ENCODE results near the gene TANGO2. TPM values are rescaled to one million over a fixed set of nuclear protein-coding genes. Genes with fewer than 3 reads are reported as not detected.

Gene TANGO2
- total RNA-seq, 1 donor from 2014 or later, result 10.0 TPM

- Mint-ChIP-seq H3K36me3 (no peaks in the 10 kb centered on the region), H3K27ac (no peak overlapping the region), H3K4me1 (peaks cover 22% of the 10 kb centered on the region), H3K27me3 (ENCODE audit: insufficient read depth, low read depth) (peaks cover 29% of the 10 kb centered on the region), H3K4me3 (peak overlapping the region; percentile 90), H3K9me3 (no peaks in the 10 kb centered on the region)
- H3K79me2 ChIP-seq (ENCODE audit: low read depth), result no peaks in the 10 kb centered on the region
- peaks cover 31% of the 10 kb centered on the region for H4K20me1 ChIP-seq (ENCODE audit: low read depth)
- no peaks in the 10 kb centered on the region for H3K36me3 ChIP-seq
- H3K4me1 ChIP-seq, result peaks cover 11% of the 10 kb centered on the region
- peaks cover 81% of the 10 kb centered on the region for H3K27me3 ChIP-seq
- no peaks in the 10 kb centered on the region for H3K9me3 ChIP-seq (ENCODE audit: low read depth)
- H3K4me2 ChIP-seq, result no peak overlapping the region
- no peak overlapping the region for H3K4me3 ChIP-seq
- no peak overlapping the region for H3K9ac ChIP-seq
- H2AFZ ChIP-seq (replicated peaks), result no peak overlapping the region
- H3K27ac ChIP-seq, result no peak overlapping the region
- H3F3A ChIP-seq (ENCODE audit: low read depth), result peaks cover 8% of the 10 kb centered on the region
- TF ChIP-seq EZH2phosphoT487 (IDR thresholded peaks at IDR 0.05) (no peak), EZH2 (IDR thresholded peaks at IDR 0.05) (no peak)
- TF ChIP-seq, protein P1, sequence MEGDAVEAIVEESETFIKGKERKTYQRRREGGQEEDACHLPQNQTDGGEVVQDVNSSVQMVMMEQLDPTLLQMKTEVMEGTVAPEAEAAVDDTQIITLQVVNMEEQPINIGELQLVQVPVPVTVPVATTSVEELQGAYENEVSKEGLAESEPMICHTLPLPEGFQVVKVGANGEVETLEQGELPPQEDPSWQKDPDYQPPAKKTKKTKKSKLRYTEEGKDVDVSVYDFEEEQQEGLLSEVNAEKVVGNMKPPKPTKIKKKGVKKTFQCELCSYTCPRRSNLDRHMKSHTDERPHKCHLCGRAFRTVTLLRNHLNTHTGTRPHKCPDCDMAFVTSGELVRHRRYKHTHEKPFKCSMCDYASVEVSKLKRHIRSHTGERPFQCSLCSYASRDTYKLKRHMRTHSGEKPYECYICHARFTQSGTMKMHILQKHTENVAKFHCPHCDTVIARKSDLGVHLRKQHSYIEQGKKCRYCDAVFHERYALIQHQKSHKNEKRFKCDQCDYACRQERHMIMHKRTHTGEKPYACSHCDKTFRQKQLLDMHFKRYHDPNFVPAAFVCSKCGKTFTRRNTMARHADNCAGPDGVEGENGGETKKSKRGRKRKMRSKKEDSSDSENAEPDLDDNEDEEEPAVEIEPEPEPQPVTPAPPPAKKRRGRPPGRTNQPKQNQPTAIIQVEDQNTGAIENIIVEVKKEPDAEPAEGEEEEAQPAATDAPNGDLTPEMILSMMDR (IDR thresholded peaks at IDR 0.05), result no peak
- DNase-seq (ENCODE audit: low spot score), result no peak
Observed at GRCh38 chr22:20018001-20018400, 2.9 kb upstream of the TANGO2 start.

DNA sequence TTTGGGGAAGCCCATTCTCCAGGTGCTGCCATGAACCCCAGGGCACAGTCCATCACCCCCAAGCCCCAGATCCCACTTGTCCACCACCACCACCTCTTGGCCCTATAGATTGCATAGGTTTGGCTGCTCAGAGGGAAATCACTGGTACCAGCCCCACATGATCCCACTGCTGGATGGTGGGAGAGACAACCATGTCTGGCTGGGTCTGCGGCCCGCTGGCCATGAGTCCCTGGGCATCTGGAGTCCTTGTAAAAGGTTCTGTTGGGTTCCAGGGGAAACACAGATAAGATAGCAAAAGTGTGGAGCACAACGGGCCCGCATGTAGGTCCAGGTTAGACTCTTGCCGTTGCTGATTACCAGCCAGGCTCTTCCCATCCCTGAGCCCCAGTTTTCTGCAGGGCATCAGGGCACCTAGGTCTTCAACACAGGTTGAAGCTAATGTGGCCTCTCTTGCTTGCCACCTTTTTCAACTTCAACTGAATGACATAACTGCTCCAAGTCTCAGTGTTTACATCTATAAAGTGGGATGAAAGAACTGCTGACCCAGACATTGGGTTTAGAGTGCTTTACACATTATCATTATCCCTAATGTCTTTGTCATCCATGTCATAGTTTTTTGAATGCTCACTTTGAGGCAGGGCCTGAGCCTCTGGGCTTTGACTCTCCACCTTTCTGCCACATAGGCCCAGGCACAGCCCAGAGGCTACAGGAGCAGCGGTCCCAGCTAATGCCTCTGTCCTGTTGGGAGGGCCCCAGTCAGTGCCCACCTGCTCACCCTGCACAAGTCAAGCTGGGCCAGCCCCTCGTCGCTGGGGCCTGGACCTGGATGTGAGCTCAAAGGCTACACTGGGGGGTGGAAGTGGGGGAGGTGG is 1.0 kb upstream of the TANGO2 start:
- H3K27ac ChIP-seq, result no peak overlapping the region
- Mint-ChIP-seq H3K27me3 (ENCODE audit: insufficient read depth, low read depth) (peaks cover 33% of the 10 kb centered on the region), H3K27ac (no peak overlapping the region), H3K9me3 (no peaks in the 10 kb centered on the region), H3K4me3 (peak overlapping the region; percentile 84), H3K4me1 (peaks cover 22% of the 10 kb centered on the region), H3K36me3 (no peaks in the 10 kb centered on the region)
- H3K9ac ChIP-seq, result no peak overlapping the region
- H3K79me2 ChIP-seq (ENCODE audit: low read depth), result no peaks in the 10 kb centered on the region
- H3K4me3 ChIP-seq, result no peak overlapping the region
- H2AFZ ChIP-seq (replicated peaks), result no peak overlapping the region
- peaks cover 70% of the 10 kb centered on the region for H3K27me3 ChIP-seq
- H3K36me3 ChIP-seq, result no peaks in the 10 kb centered on the region
- DNase-seq (ENCODE audit: low spot score), result no peak
- TF ChIP-seq EZH2 (IDR thresholded peaks at IDR 0.05) (no peak), EZH2phosphoT487 (IDR thresholded peaks at IDR 0.05) (peak; percentile 44)
- TF ChIP-seq, protein P1 (IDR thresholded peaks at IDR 0.05), result no peak
- peaks cover 8% of the 10 kb centered on the region for H3F3A ChIP-seq (ENCODE audit: low read depth)
- H4K20me1 ChIP-seq (ENCODE audit: low read depth), result peaks cover 31% of the 10 kb centered on the region
- peak overlapping the region; percentile 92 for H3K4me2 ChIP-seq
- no peaks in the 10 kb centered on the region for H3K9me3 ChIP-seq (ENCODE audit: low read depth)
- H3K4me1 ChIP-seq, result peaks cover 11% of the 10 kb centered on the region

DNA sequence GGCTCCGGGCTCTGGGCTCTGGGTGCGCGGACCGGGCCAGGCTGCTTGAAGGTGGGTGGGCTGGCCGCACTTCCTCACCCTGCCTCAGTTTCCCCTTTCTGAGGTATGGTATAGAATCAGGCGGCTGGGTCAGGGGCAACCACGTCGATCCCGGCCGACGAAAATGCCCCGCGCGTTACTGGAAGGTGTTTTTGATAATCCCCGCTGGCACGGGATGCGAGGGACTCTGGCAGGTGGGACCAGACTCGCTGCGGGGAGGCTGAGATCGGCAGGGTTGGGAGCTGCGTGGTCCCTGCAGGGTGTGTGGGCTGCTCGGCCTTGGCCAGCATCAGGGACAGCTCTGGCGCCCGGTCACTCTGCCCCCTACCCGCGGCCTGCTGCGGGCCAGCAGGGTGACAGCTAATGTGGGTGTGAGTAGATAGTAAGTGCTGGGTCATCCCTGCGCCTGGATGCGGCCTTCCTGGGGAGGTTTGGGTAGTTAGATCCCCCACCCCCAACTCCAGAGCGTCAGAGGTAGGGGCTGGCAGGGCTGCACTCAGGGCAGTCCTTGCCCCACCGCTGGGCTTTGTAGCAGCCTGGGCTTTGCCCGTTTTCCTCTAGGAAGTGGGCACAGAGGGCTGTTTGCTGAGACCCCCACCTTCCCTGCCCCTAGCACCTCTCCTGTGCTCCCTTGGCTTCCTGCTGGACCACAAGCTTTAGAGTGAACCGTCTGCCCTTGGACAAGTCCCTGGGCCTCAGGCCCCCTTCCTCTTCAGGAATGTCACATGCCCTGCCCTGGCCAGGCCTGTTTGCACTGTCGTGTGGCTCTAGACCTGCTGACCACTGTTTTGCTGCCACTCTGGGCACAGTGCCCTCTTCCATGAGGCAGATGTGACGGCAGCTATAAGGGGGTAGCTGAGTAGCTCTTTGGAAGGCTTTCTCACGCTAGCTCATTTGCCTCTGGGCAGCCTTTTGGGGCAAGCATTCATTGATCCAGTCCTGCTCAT is 579 bp downstream of the TANGO2 start:
- Histone ChIP-seq H3K79me2 (ENCODE audit: low read depth) (no peaks in the 10 kb centered on the region), H3K4me2 (peak overlapping the region; percentile 96), H3K27ac (no peak overlapping the region), H3K4me1 (peaks cover 6% of the 10 kb centered on the region), H4K20me1 (ENCODE audit: low read depth) (peaks cover 19% of the 10 kb centered on the region), H2AFZ (replicated peaks) (peak overlapping the region; percentile 27), H3K36me3 (no peaks in the 10 kb centered on the region), H3F3A (ENCODE audit: low read depth) (no peaks in the 10 kb centered on the region), H3K9me3 (ENCODE audit: low read depth) (no peaks in the 10 kb centered on the region), H3K27me3 (peaks cover 54% of the 10 kb centered on the region), H3K9ac (peak overlapping the region; percentile 46), H3K4me3 (peak overlapping the region; percentile 80)
- peaks cover 32% of the 10 kb centered on the region for H3K27me3 Mint-ChIP-seq (ENCODE audit: insufficient read depth, low read depth)
- no peaks in the 10 kb centered on the region for H3K36me3 Mint-ChIP-seq
- H3K9me3 Mint-ChIP-seq, result no peaks in the 10 kb centered on the region
- H3K27ac Mint-ChIP-seq, result no peak overlapping the region
- H3K4me1 Mint-ChIP-seq, result peaks cover 17% of the 10 kb centered on the region
- peak overlapping the region; percentile 92 for H3K4me3 Mint-ChIP-seq
- no peak for TF ChIP-seq EZH2phosphoT487 (IDR thresholded peaks at IDR 0.05)
- TF ChIP-seq, protein P1 (IDR thresholded peaks at IDR 0.05), result no peak
- no peak for TF ChIP-seq EZH2 (IDR thresholded peaks at IDR 0.05)
- DNase-seq (ENCODE audit: low spot score), result peak; percentile 47
